H9 (cell line): ENCODE results near the gene ZIC5. TPM values are rescaled to one million over a fixed set of nuclear protein-coding genes. Genes with fewer than 3 reads are reported as not detected.

Experiments used
- DNase-seq: peaks from one replicate; pipeline ENCODE4 v3.0.0-alpha.2; 2017
- H2AFZ ChIP-seq: one replicate; pipeline ENCODE4 v1.6.1; 2013; ENCODE audit warnings: mild to moderate bottlenecking, low read length, control low read depth, moderate library complexity
- H2AK5ac ChIP-seq: 2 replicates; pipeline ENCODE4 v1.6.1; 2013; ENCODE audit warnings: low read length, control low read depth, mixed read lengths; ENCODE audit not compliant: insufficient read length
- H2BK120ac ChIP-seq: one replicate; pipeline ENCODE4 v1.6.1; 2013; ENCODE audit warnings: low read depth, mild to moderate bottlenecking, low read length, control low read depth, inconsistent platforms; ENCODE audit not compliant: poor library complexity, severe bottlenecking
- H2BK12ac ChIP-seq: 2 replicates; pipeline ENCODE4 v1.6.1; 2013; ENCODE audit warnings: low read length, control low read depth, mixed read lengths, low read depth; ENCODE audit not compliant: insufficient read length
- H2BK15ac ChIP-seq: 2 replicates; pipeline ENCODE4 v1.6.1; 2013; ENCODE audit warnings: low read depth, low read length, control low read depth
- H2BK20ac ChIP-seq: one replicate; pipeline ENCODE4 v1.6.1; 2013; ENCODE audit warnings: low read depth, mild to moderate bottlenecking, low read length, control low read depth, inconsistent platforms; ENCODE audit not compliant: poor library complexity, severe bottlenecking
- H2BK5ac ChIP-seq: 2 replicates; pipeline ENCODE4 v1.6.1; 2013; ENCODE audit warnings: low read length, control low read depth, mixed read lengths; ENCODE audit not compliant: insufficient read length
- H3K14ac ChIP-seq: 2 replicates; pipeline ENCODE4 v1.6.1; 2013; ENCODE audit warnings: low read length, control low read depth; ENCODE audit not compliant: insufficient read depth
- H3K18ac ChIP-seq: 2 replicates; pipeline ENCODE4 v1.6.1; 2013; ENCODE audit warnings: low read depth, mild to moderate bottlenecking, mixed read lengths, low read length, control low read depth; ENCODE audit not compliant: insufficient read length
- H3K23ac ChIP-seq: 2 replicates; pipeline ENCODE4 v1.6.1; 2013; ENCODE audit warnings: low read length, control low read depth, mixed read lengths, low read depth; ENCODE audit not compliant: insufficient read length
- H3K23me2 ChIP-seq: 2 replicates; pipeline ENCODE4 v1.6.1; 2013; ENCODE audit warnings: low read depth, mild to moderate bottlenecking, mixed read lengths, low read length, control low read depth; ENCODE audit not compliant: insufficient read length, poor library complexity, severe bottlenecking
- H3K27ac ChIP-seq: 2 replicates; pipeline ENCODE4 v1.5.1; 2013; ENCODE audit warnings: low read length, control low read depth, mixed read lengths, low read depth; ENCODE audit not compliant: insufficient read length
- H3K27me3 ChIP-seq: 2 replicates; pipeline ENCODE4 v1.6.1; 2013; ENCODE audit warnings: low read length, control low read depth, inconsistent platforms; ENCODE audit not compliant: insufficient read depth
- H3K4ac ChIP-seq: 2 replicates; pipeline ENCODE4 v1.6.1; 2013; ENCODE audit warnings: low read depth, mild to moderate bottlenecking, control low read depth, inconsistent platforms, low read length, moderate library complexity
- H3K4me1 ChIP-seq: 2 replicates; pipeline ENCODE4 v1.6.1; 2013; ENCODE audit warnings: low read length, control low read depth, inconsistent platforms; ENCODE audit not compliant: insufficient read depth
- H3K4me2 ChIP-seq: 2 replicates; pipeline ENCODE4 v1.6.1; 2013; ENCODE audit warnings: low read length, control low read depth, mixed read lengths; ENCODE audit not compliant: insufficient read length, insufficient read depth
- H3K56ac ChIP-seq: 2 replicates; pipeline ENCODE4 v1.6.1; 2013; ENCODE audit warnings: low read depth, mild to moderate bottlenecking, mixed read lengths, low read length, control low read depth; ENCODE audit not compliant: insufficient read length
- H3K79me1 ChIP-seq: 2 replicates; pipeline ENCODE4 v1.6.1; 2013; ENCODE audit warnings: low read depth, mild to moderate bottlenecking, moderate library complexity, low read length, control low read depth, inconsistent platforms; ENCODE audit not compliant: insufficient read depth, poor library complexity, severe bottlenecking
- H3K79me2 ChIP-seq: 2 replicates; pipeline ENCODE4 v1.6.1; 2013; ENCODE audit warnings: low read length, control low read depth, inconsistent platforms; ENCODE audit not compliant: insufficient read depth
- H3K9ac ChIP-seq: 2 replicates; pipeline ENCODE4 v1.6.1; 2013; ENCODE audit warnings: low read length, control low read depth, mixed read lengths; ENCODE audit not compliant: insufficient read length; ENCODE audit errors: extremely low read depth
- H3K9me3 ChIP-seq: one replicate; pipeline ENCODE4 v1.6.1; 2013; ENCODE audit warnings: low read depth, low read length, inconsistent platforms; ENCODE audit not compliant: control insufficient read depth
- H3T11ph ChIP-seq: one replicate; pipeline ENCODE4 v1.6.1; 2013; ENCODE audit warnings: mild to moderate bottlenecking, low read length, control low read depth, inconsistent platforms
- H4K20me1 ChIP-seq: one replicate; pipeline ENCODE4 v1.6.1; 2013; ENCODE audit not compliant: control insufficient read depth, insufficient read length, insufficient read depth
- H4K5ac ChIP-seq: 2 replicates; pipeline ENCODE4 v1.6.1; 2013; ENCODE audit warnings: low read depth, mild to moderate bottlenecking, mixed read lengths, low read length, control low read depth; ENCODE audit not compliant: insufficient read length
- H4K8ac ChIP-seq: replicated peaks from 2 replicates; pipeline ENCODE4 v1.6.1; 2013; ENCODE audit warnings: low read length, control low read depth, mixed read lengths, low read depth; ENCODE audit not compliant: insufficient read length
- H4K91ac ChIP-seq: 2 replicates; pipeline ENCODE4 v1.6.1; 2013; ENCODE audit warnings: low read depth, mild to moderate bottlenecking, moderate library complexity, mixed read lengths, low read length, control low read depth; ENCODE audit not compliant: insufficient read length
- H3K27ac Mint-ChIP-seq, 3 experiments: 2 replicates in 2 of 3; 3 replicates in 1 of 3; pipeline ENCODE4 v1.8.0; 2020 to 2021; ENCODE audit warnings: mixed read lengths in 3 of 3, mild to moderate bottlenecking in 1 of 3, moderate library complexity in 1 of 3
- H3K27me3 Mint-ChIP-seq: 2 replicates; pipeline ENCODE4 v1.8.0; 2021; ENCODE audit warnings: low read depth, mild to moderate bottlenecking, moderate library complexity, mixed read lengths
- H3K36me3 Mint-ChIP-seq, 3 experiments: 2 replicates in 2 of 3; 3 replicates in 1 of 3; pipeline ENCODE4 v1.8.0; 2020 to 2021; ENCODE audit warnings: low read depth in 3 of 3, mixed read lengths in 3 of 3; ENCODE audit not compliant: insufficient read depth in 1 of 3
- H3K4me1 Mint-ChIP-seq, 2 experiments: 2 replicates each; pipeline ENCODE4 v1.8.0; 2020; ENCODE audit warnings: mixed read lengths in 2 of 2
- H3K4me3 Mint-ChIP-seq, 2 experiments: 2 replicates in 1 of 2; 3 replicates in 1 of 2; pipeline ENCODE4 v1.8.0; 2020 to 2021; ENCODE audit warnings: mild to moderate bottlenecking in 2 of 2, mixed read lengths in 2 of 2, moderate library complexity in 1 of 2
- H3K9me3 Mint-ChIP-seq, 2 experiments: 2 replicates in 1 of 2; 3 replicates in 1 of 2; pipeline ENCODE4 v1.8.0; 2020; ENCODE audit warnings: mild to moderate bottlenecking in 2 of 2, mixed read lengths in 2 of 2, moderate library complexity in 1 of 2
- WGBS: extraction: QIAGEN DNeasy Blood & Tissue Kit; methylation state at CpG from one replicate; pipeline ENCODE4 v1.1.7; 2013; ENCODE audit warnings: missing lambda C conversion rate, low lambda C conversion rate, mixed read lengths; ENCODE audit not compliant: insufficient read length; ENCODE audit errors: extremely low coverage; 5-methylcytosine and 5-hydroxymethylcytosine counted together
- total RNA-seq: library from RNA; stranded (reverse); gene quantifications from 2 replicates; pipeline ENCODE4 v1.2.1, GENCODE V29; 2021
- TF ChIP-seq, protein P1 (sequence below): fragments of 200-600 bp; sonication (generic); conservative IDR thresholded peaks from 3 replicates; pipeline ENCODE4 v1.8.0; 2021; ENCODE audit warnings: antibody characterized with exemption, mild to moderate bottlenecking

ZIC5 gene
- total RNA-seq, 1 experiment from 2014 or later: 51.9 TPM

- peaks cover 12% of the 10 kb centered on the region; the same call in 1 of the 2 replicates for H3K27me3 ChIP-seq
- H3K36me3 Mint-ChIP-seq: peaks cover 31 to 34% (median 34%) of the 10 kb centered on the region in 3 experiments
- H3K27me3 Mint-ChIP-seq: peaks cover 40% of the 10 kb centered on the region
- H2BK20ac ChIP-seq: no peak overlapping the region
- no peak overlapping the region for H2BK12ac ChIP-seq
- TF ChIP-seq, protein P1, sequence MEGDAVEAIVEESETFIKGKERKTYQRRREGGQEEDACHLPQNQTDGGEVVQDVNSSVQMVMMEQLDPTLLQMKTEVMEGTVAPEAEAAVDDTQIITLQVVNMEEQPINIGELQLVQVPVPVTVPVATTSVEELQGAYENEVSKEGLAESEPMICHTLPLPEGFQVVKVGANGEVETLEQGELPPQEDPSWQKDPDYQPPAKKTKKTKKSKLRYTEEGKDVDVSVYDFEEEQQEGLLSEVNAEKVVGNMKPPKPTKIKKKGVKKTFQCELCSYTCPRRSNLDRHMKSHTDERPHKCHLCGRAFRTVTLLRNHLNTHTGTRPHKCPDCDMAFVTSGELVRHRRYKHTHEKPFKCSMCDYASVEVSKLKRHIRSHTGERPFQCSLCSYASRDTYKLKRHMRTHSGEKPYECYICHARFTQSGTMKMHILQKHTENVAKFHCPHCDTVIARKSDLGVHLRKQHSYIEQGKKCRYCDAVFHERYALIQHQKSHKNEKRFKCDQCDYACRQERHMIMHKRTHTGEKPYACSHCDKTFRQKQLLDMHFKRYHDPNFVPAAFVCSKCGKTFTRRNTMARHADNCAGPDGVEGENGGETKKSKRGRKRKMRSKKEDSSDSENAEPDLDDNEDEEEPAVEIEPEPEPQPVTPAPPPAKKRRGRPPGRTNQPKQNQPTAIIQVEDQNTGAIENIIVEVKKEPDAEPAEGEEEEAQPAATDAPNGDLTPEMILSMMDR: no peak
- H3K4me1 Mint-ChIP-seq: peaks cover 31 to 38% of the 10 kb centered on the region in 2 experiments
- no peaks in the 10 kb centered on the region for H3K9me3 ChIP-seq
- no peak overlapping the region for H2BK5ac ChIP-seq
- no peak overlapping the region for H2AK5ac ChIP-seq
- no peak overlapping the region for H4K5ac ChIP-seq
- no peak overlapping the region for H2BK120ac ChIP-seq
- peaks cover 24 to 28% of the 10 kb centered on the region in 2 experiments for H3K9me3 Mint-ChIP-seq
- H4K91ac ChIP-seq: no peak overlapping the region
- peak overlapping the region in 2 of 3 experiments; percentile 65 to 78; a peak in 1 of 7 replicates for H3K27ac Mint-ChIP-seq
- H2AFZ ChIP-seq: no peak overlapping the region
- H3K9ac ChIP-seq: peak overlapping the region; percentile 76
- no peak overlapping the region for H3K56ac ChIP-seq
- peak overlapping the region; percentile 6 for H3K27ac ChIP-seq
- WGBS: no CpG with 5 or more reads among the region's 110 CpGs
- H3K4me3 Mint-ChIP-seq: peak overlapping the region; percentile 84 to 94
- H3K4ac ChIP-seq: no peak overlapping the region
- H3K4me1 ChIP-seq: peaks cover 5% of the 10 kb centered on the region
- peak overlapping the region; percentile 22 for H3K4me2 ChIP-seq
- H4K8ac ChIP-seq: no peak overlapping the region
- no peak overlapping the region for H3T11ph ChIP-seq
- peak overlapping the region; percentile 95 for H3K18ac ChIP-seq
- H2BK15ac ChIP-seq: no peak overlapping the region
- peaks cover 25% of the 10 kb centered on the region for H3K79me2 ChIP-seq
- peak overlapping the region; percentile 96 for H3K14ac ChIP-seq
- H3K79me1 ChIP-seq: peaks cover 3% of the 10 kb centered on the region
- H3K23ac ChIP-seq: no peak overlapping the region
- peak; percentile 85 for DNase-seq
- H4K20me1 ChIP-seq: no peaks in the 10 kb centered on the region
- H3K23me2 ChIP-seq: peaks cover 45% of the 10 kb centered on the region
These were observed 9.5 kb upstream of the ZIC5 start for GRCh38 chr13:99980824-99981734.
